MCF 10A (cell line): ENCODE data around the gene LPGAT1. TPM values are rescaled to one million over a fixed set of nuclear protein-coding genes. Genes with fewer than 3 reads are reported as not detected.

Experiments used
- BruUV-seq: library from RNA; stranded (reverse); fragments of 400-500 nt; replicated peaks from 2 replicates; lab custom pipeline; 2021; lab: Mats Ljungman, UMichigan
- CTCF ChIA-PET: fragments of 300-600 bp; sonication (Branson Sonifier 250); formaldehyde crosslinking; extraction: SDS; loops from one replicate; lab custom pipeline; 2021; ENCODE audit warnings: antibody characterized with exemption, inconsistent platforms; lab: Yijun Ruan, JAX
- POLR2A ChIA-PET: fragments of 300-600, 350-650 bp; sonication (Branson Sonifier 250); formaldehyde crosslinking; extraction: SDS; loops from one replicate; lab custom pipeline; 2020; ENCODE audit warnings: antibody characterized with exemption, inconsistent platforms; lab: Yijun Ruan, JAX
- DNase-seq: peaks from one replicate; pipeline ENCODE4 v3.0.0-alpha.2; 2018; ENCODE audit not compliant: unreplicated experiment
- H3K27ac Mint-ChIP-seq: one replicate; pipeline ENCODE4 v1.8.0; 2022; ENCODE audit warnings: mild to moderate bottlenecking, low read depth, mixed read lengths; ENCODE audit not compliant: unreplicated experiment
- H3K27me3 Mint-ChIP-seq: one replicate; pipeline ENCODE4 v1.8.0; 2022; ENCODE audit warnings: mixed read lengths; ENCODE audit not compliant: insufficient read depth, unreplicated experiment
- H3K36me3 Mint-ChIP-seq: one replicate; pipeline ENCODE4 v1.8.0; 2022; ENCODE audit warnings: mild to moderate bottlenecking, moderate library complexity, mixed read lengths; ENCODE audit not compliant: insufficient read depth, unreplicated experiment
- H3K4me1 Mint-ChIP-seq: one replicate; pipeline ENCODE4 v1.8.0; 2022; ENCODE audit warnings: mixed read lengths; ENCODE audit not compliant: insufficient read depth, unreplicated experiment
- H3K4me3 Mint-ChIP-seq: one replicate; pipeline ENCODE4 v1.8.0; 2022; ENCODE audit warnings: mild to moderate bottlenecking, moderate library complexity, mixed read lengths; ENCODE audit not compliant: unreplicated experiment
- H3K9me3 Mint-ChIP-seq: one replicate; pipeline ENCODE4 v1.8.0; 2022; ENCODE audit warnings: mixed read lengths; ENCODE audit not compliant: unreplicated experiment
- CTCF ChIP-seq: fragments of 200-600 bp; IDR thresholded peaks from one replicate; pipeline ENCODE4 v1.8.0; 2022; ENCODE audit warnings: antibody characterized with exemption, mild to moderate bottlenecking; ENCODE audit not compliant: unreplicated experiment
- intact Hi-C: fragments of 100-400 bp; cut with micrococcal nuclease; formaldehyde crosslinking; loops from 2 replicates; pipeline ENCODE4 v1.14.1; 2022
- total RNA-seq: library from RNA; stranded (reverse); gene quantifications from 2 replicates; pipeline ENCODE4 v1.2.3, GENCODE V29; 2022

Gene LPGAT1
- total RNA-seq, 1 experiment from 2014 or later: 76.2 TPM

GRCh38 chr1:211729238-211729637 is 101.3 kb downstream of the LPGAT1 start:
- no peaks in the 10 kb centered on the region for H3K36me3 Mint-ChIP-seq
- H3K9me3 Mint-ChIP-seq: no peaks in the 10 kb centered on the region
- H3K27me3 Mint-ChIP-seq: no peaks in the 10 kb centered on the region
- no peak overlapping the region for H3K4me3 Mint-ChIP-seq
- H3K4me1 Mint-ChIP-seq: peaks cover 4% of the 10 kb centered on the region
- H3K27ac Mint-ChIP-seq: no peak overlapping the region
- DNase-seq: no peak
- CTCF ChIA-PET: interaction anchor here (0.6 to 2.3 kb wide), 9 partner anchors 10 to 727 kb away, joined by 3 to 9 read pairs (median 4); no protein-coding TSS in a partner anchor
- intact Hi-C loops: no loop called here
- BruUV-seq: no TSS peak
- POLR2A ChIA-PET: interaction anchor here (0.9 to 1.5 kb wide), 3 partner anchors 12 to 24 kb away, joined by 3 to 5 read pairs (median 3); no protein-coding TSS in a partner anchor
- no peak for TF ChIP-seq CTCF

GRCh38 chr1:211726467-211726995 is 104.0 kb downstream of the LPGAT1 start:
- no TSS peak for BruUV-seq
- no peaks in the 10 kb centered on the region for H3K36me3 Mint-ChIP-seq

GRCh38 chr1:211724687-211725196 is 105.8 kb downstream of the LPGAT1 start:
- Mint-ChIP-seq H3K4me3 (no peak overlapping the region), H3K4me1 (no peaks in the 10 kb centered on the region), H3K27me3 (no peaks in the 10 kb centered on the region), H3K27ac (no peak overlapping the region), H3K9me3 (no peaks in the 10 kb centered on the region), H3K36me3 (no peaks in the 10 kb centered on the region)
- ChIA-PET CTCF (interaction anchor here (1.0 to 2.6 kb wide), 4 partner anchors 12 to 44 kb away, joined by 3 to 15 read pairs (median 4); no protein-coding TSS in a partner anchor), POLR2A (interaction anchor here (0.7 kb wide), 1 partner anchor 531 kb away, joined by 3 read pairs; no protein-coding TSS in a partner anchor)
- intact Hi-C loops: no loop called here
- BruUV-seq: no TSS peak
- no peak for TF ChIP-seq CTCF
- no peak for DNase-seq

More at GRCh38 chr1:211726467-211726995, 104.0 kb downstream of the LPGAT1 start:
- H3K27ac Mint-ChIP-seq: no peak overlapping the region
- no peak for DNase-seq
- no peak overlapping the region for H3K4me3 Mint-ChIP-seq
- H3K9me3 Mint-ChIP-seq: no peaks in the 10 kb centered on the region
- intact Hi-C loops: no loop called here
- TF ChIP-seq CTCF: no peak
- H3K4me1 Mint-ChIP-seq: no peaks in the 10 kb centered on the region
- ChIA-PET CTCF (interaction anchor here (0.6 to 1.8 kb wide), 6 partner anchors 10 to 308 kb away, joined by 3 to 7 read pairs (median 4); partner anchors contain the start of gene INTS7), POLR2A (interaction anchor here (0.6 to 1.3 kb wide), 3 partner anchors 15 to 21 kb away, joined by 3 to 4 read pairs (median 3); no protein-coding TSS in a partner anchor)
- H3K27me3 Mint-ChIP-seq: no peaks in the 10 kb centered on the region

GRCh38 chr1:211723273-211723672 is 107.3 kb downstream of the LPGAT1 start:
- Mint-ChIP-seq H3K36me3 (no peaks in the 10 kb centered on the region), H3K27ac (no peak overlapping the region), H3K4me3 (no peak overlapping the region), H3K4me1 (no peaks in the 10 kb centered on the region), H3K27me3 (no peaks in the 10 kb centered on the region), H3K9me3 (no peaks in the 10 kb centered on the region)
- TF ChIP-seq CTCF: no peak
- intact Hi-C loops: no loop called here
- no TSS peak for BruUV-seq
- ChIA-PET CTCF (interaction anchor here (0.8 to 3.5 kb wide), 8 partner anchors 11 to 222 kb away, joined by 3 to 25 read pairs (median 7); no protein-coding TSS in a partner anchor), POLR2A (interaction anchor here (1.0 to 1.6 kb wide), 4 partner anchors 9 to 20 kb away, joined by 3 to 8 read pairs (median 4); no protein-coding TSS in a partner anchor)
- DNase-seq: no peak
